HCT116 (cell line): Measurements from ENCODE around the gene RBM38. TPM values are rescaled to one million over a fixed set of nuclear protein-coding genes. Genes with fewer than 3 reads are reported as not detected.

Experiments used
- ATAC-seq: fragments of 200-7000 bp; cut with Tn5 transposase; 2 replicates; pipeline ENCODE4 v1.9.1; 2020; ENCODE audit warnings: mild to moderate bottlenecking, moderate library complexity
- BruUV-seq: library from RNA; stranded (reverse); fragments of 400-500 nt; replicated peaks from 2 replicates; lab custom pipeline; 2021; lab: Mats Ljungman, UMichigan
- CTCF ChIA-PET: fragments of 300-600 bp; sonication (Branson Sonifier 250); formaldehyde crosslinking; loops from one replicate; lab custom pipeline; 2021; ENCODE audit warnings: antibody characterized with exemption; lab: Charles Lee
- POLR2A ChIA-PET: fragments of 300-600, 350-600 bp; sonication (Branson Sonifier 250); formaldehyde crosslinking; loops from one replicate; lab custom pipeline; 2021; ENCODE audit warnings: antibody characterized with exemption; lab: Charles Lee
- RAD21 ChIA-PET, 2 experiments: fragments of 300-600 bp; sonication (Branson Sonifier 250); formaldehyde crosslinking; loops; one replicate each; lab custom pipeline; 2023; ENCODE audit warnings: low total read pairs in 2 of 2; ENCODE audit not compliant: uncharacterized antibody in 2 of 2, unreplicated experiment in 2 of 2, low non-redundant PET in 1 of 2; lab: Charles Lee
- DNase-seq: peaks from one replicate; pipeline ENCODE4 v3.0.0-alpha.2; 2010; ENCODE audit warnings: low read depth, low spot score
- H2AFZ ChIP-seq: fragments of 200-600 bp; shearing (Covaris generic), sonication (generic); 2 replicates; pipeline ENCODE4 v1.6.1; 2017; ENCODE audit warnings: low read depth, mixed run types, mixed read lengths, antibody characterized with exemption, low read length; ENCODE audit not compliant: poor library complexity, severe bottlenecking
- H3K27ac ChIP-seq: 2 replicates; pipeline ENCODE4 v1.5.1; 2012; ENCODE audit warnings: low read depth, low read length
- H3K27me3 ChIP-seq: fragments of 200-600 bp; sonication (generic); 2 replicates; pipeline ENCODE4 v1.6.1; 2016; ENCODE audit warnings: mixed run types, low read length, mixed read lengths; ENCODE audit not compliant: insufficient read depth
- H3K36me3 ChIP-seq, 2 experiments: fragments of 200-500 bp in 1 of 2; fragments of 200-600 bp in 1 of 2; sonication (Bioruptor generic) in 1 of 2; sonication (generic) in 1 of 2; 2 replicates each; pipeline versions ENCODE4 v1.5.1 to v1.6.1; 2014 to 2016; ENCODE audit warnings: low read length in 2 of 2, inconsistent platforms in 1 of 2, mixed read lengths in 1 of 2, mixed run types in 1 of 2; ENCODE audit not compliant: insufficient read depth in 2 of 2, control insufficient read depth in 1 of 2
- H3K4me1 ChIP-seq, 2 experiments: fragments of 200-600 bp in 1 of 2; sonication (generic) in 1 of 2; 2 replicates each; pipeline versions ENCODE4 v1.5.1 to v1.6.1; 2012 to 2017; ENCODE audit warnings: low read length in 2 of 2, inconsistent platforms in 1 of 2, mild to moderate bottlenecking in 1 of 2, mixed read lengths in 1 of 2, mixed run types in 1 of 2, moderate library complexity in 1 of 2; ENCODE audit not compliant: insufficient read depth in 2 of 2, control insufficient read depth in 1 of 2
- H3K4me2 ChIP-seq: fragments of 200-600 bp; sonication (generic); 2 replicates; pipeline ENCODE4 v1.6.1; 2017; ENCODE audit warnings: mixed run types, low read length, mixed read lengths
- H3K4me3 ChIP-seq, 2 experiments: fragments of 200-600 bp in 1 of 2; sonication (generic) in 1 of 2; replicated peaks in 1 of 2; 2 replicates each; pipeline ENCODE4 v1.5.1; 2011 to 2016; ENCODE audit warnings: low read length in 2 of 2, control low read depth in 1 of 2, low read depth in 1 of 2, mild to moderate bottlenecking in 1 of 2, mixed read lengths in 1 of 2, mixed run types in 1 of 2
- H3K79me2 ChIP-seq: fragments of 200-600 bp; sonication (generic); 2 replicates; pipeline ENCODE4 v1.6.1; 2017; ENCODE audit warnings: mild to moderate bottlenecking, mixed run types, low read length, moderate library complexity, mixed read lengths; ENCODE audit not compliant: insufficient read depth
- H3K9ac ChIP-seq: fragments of 200-600 bp; sonication (generic); 2 replicates; pipeline ENCODE4 v1.6.1; 2016; ENCODE audit warnings: low read length, mixed read lengths
- H3K9me2 ChIP-seq: fragments of 200-600 bp; sonication (generic), shearing (Covaris generic); 2 replicates; pipeline ENCODE4 v1.6.1; 2017; ENCODE audit warnings: mixed run types, mild to moderate bottlenecking, moderate library complexity; ENCODE audit not compliant: insufficient read depth
- H3K9me3 ChIP-seq, 2 experiments: fragments of 200-500 bp in 1 of 2; fragments of 200-600 bp in 1 of 2; sonication (Bioruptor generic) in 1 of 2; sonication (generic) in 1 of 2; 2 replicates each; pipeline ENCODE4 v1.6.1; 2014 to 2017; ENCODE audit warnings: low read length in 2 of 2, mixed read lengths in 2 of 2, inconsistent platforms in 1 of 2, low read depth in 1 of 2, mild to moderate bottlenecking in 1 of 2, mixed run types in 1 of 2, moderate library complexity in 1 of 2; ENCODE audit not compliant: control insufficient read depth in 1 of 2, insufficient read depth in 1 of 2
- H4K20me1 ChIP-seq: fragments of 200-600 bp; sonication (generic), shearing (Covaris generic); 2 replicates; pipeline ENCODE4 v1.6.1; 2017; ENCODE audit warnings: mixed run types, mild to moderate bottlenecking, moderate library complexity; ENCODE audit not compliant: insufficient read depth
- CBX3 ChIP-seq: IDR thresholded peaks from 2 replicates; pipeline ENCODE4 v1.6.1; 2012; ENCODE audit warnings: low read depth
- ELF1 ChIP-seq: IDR thresholded peaks from 2 replicates; pipeline ENCODE4 v1.6.1; 2012; ENCODE audit warnings: low read depth, borderline replicate concordance
- FOSL1 ChIP-seq: IDR thresholded peaks from 2 replicates; pipeline ENCODE4 v1.6.1; 2012; ENCODE audit warnings: low read depth
- JUND ChIP-seq: IDR thresholded peaks from 2 replicates; pipeline ENCODE4 v1.6.1; 2012
- POLR2AphosphoS5 ChIP-seq: IDR thresholded peaks from 2 replicates; pipeline ENCODE4 v1.6.1; 2011; ENCODE audit warnings: mild to moderate bottlenecking, low read depth, low read length, moderate library complexity
- intact Hi-C: fragments of 100-400 bp; cut with micrococcal nuclease; formaldehyde crosslinking; loops from 2 replicates; pipeline ENCODE4 v1.10.0; 2022
- total RNA-seq: library from RNA; stranded (reverse); gene quantifications from one replicate; pipeline ENCODE4 v1.2.1, GENCODE V29; 2021; ENCODE audit not compliant: unreplicated experiment
- TF ChIP-seq, protein P1 (sequence below): IDR thresholded peaks from 2 replicates; pipeline ENCODE4 v1.6.1; 2012; ENCODE audit warnings: low read depth
- TF ChIP-seq, protein P2 (sequence below): IDR thresholded peaks from 2 replicates; pipeline ENCODE4 v1.6.1; 2011; ENCODE audit warnings: mild to moderate bottlenecking, low read length, moderate library complexity; ENCODE audit not compliant: insufficient replicate concordance; ENCODE audit errors: extremely low read depth

The RBM38 gene
- total RNA-seq, 1 experiment from 2014 or later, result 36.2 TPM

GRCh38 chr20:57384953-57385761 is 6.0 kb upstream of the RBM38 start:
- RAD21 ChIA-PET, result no interaction called here
- Histone ChIP-seq H4K20me1 (no peaks in the 10 kb centered on the region), H3K4me1 (peaks cover 12 to 17% of the 10 kb centered on the region in 2 experiments), H3K9me3 (no peaks in the 10 kb centered on the region), H3K79me2 (no peaks in the 10 kb centered on the region), H2AFZ (no peak overlapping the region), H3K36me3 (no peaks in the 10 kb centered on the region), H3K9ac (no peak overlapping the region), H3K9me2 (no peaks in the 10 kb centered on the region), H3K27me3 (no peaks in the 10 kb centered on the region), H3K27ac (no peak overlapping the region), H3K4me3 (no peak overlapping the region), H3K4me2 (no peak overlapping the region)
- CTCF ChIA-PET, result no interaction called here
- TF ChIP-seq CBX3 (no peak), JUND (no peak), FOSL1 (no peak), ELF1 (no peak), POLR2AphosphoS5 (no peak)
- TF ChIP-seq, protein P1, sequence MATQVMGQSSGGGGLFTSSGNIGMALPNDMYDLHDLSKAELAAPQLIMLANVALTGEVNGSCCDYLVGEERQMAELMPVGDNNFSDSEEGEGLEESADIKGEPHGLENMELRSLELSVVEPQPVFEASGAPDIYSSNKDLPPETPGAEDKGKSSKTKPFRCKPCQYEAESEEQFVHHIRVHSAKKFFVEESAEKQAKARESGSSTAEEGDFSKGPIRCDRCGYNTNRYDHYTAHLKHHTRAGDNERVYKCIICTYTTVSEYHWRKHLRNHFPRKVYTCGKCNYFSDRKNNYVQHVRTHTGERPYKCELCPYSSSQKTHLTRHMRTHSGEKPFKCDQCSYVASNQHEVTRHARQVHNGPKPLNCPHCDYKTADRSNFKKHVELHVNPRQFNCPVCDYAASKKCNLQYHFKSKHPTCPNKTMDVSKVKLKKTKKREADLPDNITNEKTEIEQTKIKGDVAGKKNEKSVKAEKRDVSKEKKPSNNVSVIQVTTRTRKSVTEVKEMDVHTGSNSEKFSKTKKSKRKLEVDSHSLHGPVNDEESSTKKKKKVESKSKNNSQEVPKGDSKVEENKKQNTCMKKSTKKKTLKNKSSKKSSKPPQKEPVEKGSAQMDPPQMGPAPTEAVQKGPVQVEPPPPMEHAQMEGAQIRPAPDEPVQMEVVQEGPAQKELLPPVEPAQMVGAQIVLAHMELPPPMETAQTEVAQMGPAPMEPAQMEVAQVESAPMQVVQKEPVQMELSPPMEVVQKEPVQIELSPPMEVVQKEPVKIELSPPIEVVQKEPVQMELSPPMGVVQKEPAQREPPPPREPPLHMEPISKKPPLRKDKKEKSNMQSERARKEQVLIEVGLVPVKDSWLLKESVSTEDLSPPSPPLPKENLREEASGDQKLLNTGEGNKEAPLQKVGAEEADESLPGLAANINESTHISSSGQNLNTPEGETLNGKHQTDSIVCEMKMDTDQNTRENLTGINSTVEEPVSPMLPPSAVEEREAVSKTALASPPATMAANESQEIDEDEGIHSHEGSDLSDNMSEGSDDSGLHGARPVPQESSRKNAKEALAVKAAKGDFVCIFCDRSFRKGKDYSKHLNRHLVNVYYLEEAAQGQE, result no peak
- TF ChIP-seq, protein P2, sequence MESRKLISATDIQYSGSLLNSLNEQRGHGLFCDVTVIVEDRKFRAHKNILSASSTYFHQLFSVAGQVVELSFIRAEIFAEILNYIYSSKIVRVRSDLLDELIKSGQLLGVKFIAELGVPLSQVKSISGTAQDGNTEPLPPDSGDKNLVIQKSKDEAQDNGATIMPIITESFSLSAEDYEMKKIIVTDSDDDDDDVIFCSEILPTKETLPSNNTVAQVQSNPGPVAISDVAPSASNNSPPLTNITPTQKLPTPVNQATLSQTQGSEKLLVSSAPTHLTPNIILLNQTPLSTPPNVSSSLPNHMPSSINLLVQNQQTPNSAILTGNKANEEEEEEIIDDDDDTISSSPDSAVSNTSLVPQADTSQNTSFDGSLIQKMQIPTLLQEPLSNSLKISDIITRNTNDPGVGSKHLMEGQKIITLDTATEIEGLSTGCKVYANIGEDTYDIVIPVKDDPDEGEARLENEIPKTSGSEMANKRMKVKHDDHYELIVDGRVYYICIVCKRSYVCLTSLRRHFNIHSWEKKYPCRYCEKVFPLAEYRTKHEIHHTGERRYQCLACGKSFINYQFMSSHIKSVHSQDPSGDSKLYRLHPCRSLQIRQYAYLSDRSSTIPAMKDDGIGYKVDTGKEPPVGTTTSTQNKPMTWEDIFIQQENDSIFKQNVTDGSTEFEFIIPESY, result no peak
- intact Hi-C loops, result loop anchor here (10.0 kb wide), 1 partner anchor 210 kb away; no protein-coding TSS in a partner anchor
- DNase-seq, result no peak
- ATAC-seq, result no peak
- BruUV-seq, result no TSS peak
- POLR2A ChIA-PET, result no interaction called here
